Neuron (in vitro differentiated cells): Measurements from ENCODE around the gene ASAP3.
"Not testable (repeated sequence)": the region's sequence is repeated elsewhere in the genome, so short reads cannot be mapped to it uniquely, and the experiment has no call there.

Experiments used
- H2AFZ ChIP-seq: one replicate; pipeline ENCODE4 v1.6.1; 2013; ENCODE audit warnings: low read depth, mild to moderate bottlenecking, inconsistent platforms, low read length, moderate library complexity
- H3K27me3 ChIP-seq: one replicate; pipeline ENCODE4 v1.6.1; 2013; ENCODE audit warnings: low read length; ENCODE audit not compliant: insufficient read depth
- H3K36me3 ChIP-seq: one replicate; pipeline ENCODE4 v1.6.1; 2013; ENCODE audit warnings: low read length; ENCODE audit not compliant: insufficient read depth
- H3K4me1 ChIP-seq: one replicate; pipeline ENCODE4 v1.6.1; 2013; ENCODE audit warnings: low read length; ENCODE audit not compliant: insufficient read depth
- H3K4me3 ChIP-seq: 2 replicates; pipeline ENCODE4 v1.5.1; 2013; ENCODE audit warnings: mild to moderate bottlenecking, low read length, moderate library complexity
- H3K9me3 ChIP-seq: one replicate; pipeline ENCODE4 v1.6.1; 2013; ENCODE audit warnings: low read length

The ASAP3 gene

GRCh38 chr1:23381233-23381885 lies 102.6 kb downstream of the ASAP3 start:
- peaks cover 5% of the 10 kb centered on the region for H3K9me3 ChIP-seq
- no peak overlapping the region for H3K4me3 ChIP-seq
- H3K36me3 ChIP-seq: no peaks in the 10 kb centered on the region
- no peak overlapping the region for H2AFZ ChIP-seq
- H3K27me3 ChIP-seq: no peaks in the 10 kb centered on the region
- peaks cover 7% of the 10 kb centered on the region for H3K4me1 ChIP-seq

DNA sequence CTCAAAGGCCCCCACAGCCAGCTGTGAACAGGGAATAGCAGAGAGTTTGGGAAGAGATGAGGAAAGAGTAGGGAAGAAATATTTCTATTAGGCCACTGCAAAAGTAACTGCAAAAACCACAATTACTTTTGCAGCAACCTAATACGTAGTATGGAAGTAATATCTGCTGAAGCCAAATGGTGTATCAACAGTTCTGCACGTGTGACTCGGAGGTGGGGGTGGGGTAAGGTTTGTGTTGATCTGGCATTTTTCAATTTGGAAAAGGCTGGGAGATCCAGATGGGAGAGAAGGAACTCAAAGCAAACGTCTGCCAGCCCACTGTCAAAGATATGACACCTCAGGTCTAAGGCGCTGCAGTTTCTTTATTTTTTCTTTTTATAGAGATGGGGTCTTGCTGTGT lies 103.3 kb downstream of the ASAP3 start:
- Histone ChIP-seq H3K27me3 (no peaks in the 10 kb centered on the region), H3K36me3 (no peaks in the 10 kb centered on the region), H3K4me3 (no peak overlapping the region), H3K4me1 (peaks cover 7% of the 10 kb centered on the region), H3K9me3 (peaks cover 5% of the 10 kb centered on the region), H2AFZ (no peak overlapping the region)

DNA sequence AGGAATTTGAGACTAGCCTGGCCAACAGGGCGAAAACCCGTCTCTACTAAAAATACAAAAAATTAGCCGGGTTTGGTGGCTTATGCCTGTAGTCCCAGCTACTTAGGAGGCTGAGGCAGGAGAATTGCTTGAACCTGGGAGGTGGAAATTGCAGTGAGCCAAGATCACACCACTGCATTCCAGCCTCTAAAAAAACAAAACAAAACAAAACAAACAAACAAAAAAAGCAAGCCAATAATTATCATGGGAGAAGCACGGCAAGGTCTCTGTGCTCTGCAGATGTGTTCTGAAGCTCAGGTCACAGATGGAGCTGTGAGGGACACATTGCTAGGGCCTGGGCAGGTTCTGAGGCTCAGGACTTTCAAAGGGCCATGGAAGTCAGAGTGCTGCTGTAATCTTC lies 103.7 kb downstream of the ASAP3 start:
- H2AFZ ChIP-seq, H3K36me3 ChIP-seq, H3K4me1 ChIP-seq, H3K27me3 ChIP-seq, H3K9me3 ChIP-seq, H3K4me3 ChIP-seq: not testable (repeated sequence)
